ENCODE data around the gene HNRNPF.

- no peak for TF ChIP-seq EZH2phosphoT487 (IDR thresholded peaks at IDR 0.05)
- TF ChIP-seq, protein P1, sequence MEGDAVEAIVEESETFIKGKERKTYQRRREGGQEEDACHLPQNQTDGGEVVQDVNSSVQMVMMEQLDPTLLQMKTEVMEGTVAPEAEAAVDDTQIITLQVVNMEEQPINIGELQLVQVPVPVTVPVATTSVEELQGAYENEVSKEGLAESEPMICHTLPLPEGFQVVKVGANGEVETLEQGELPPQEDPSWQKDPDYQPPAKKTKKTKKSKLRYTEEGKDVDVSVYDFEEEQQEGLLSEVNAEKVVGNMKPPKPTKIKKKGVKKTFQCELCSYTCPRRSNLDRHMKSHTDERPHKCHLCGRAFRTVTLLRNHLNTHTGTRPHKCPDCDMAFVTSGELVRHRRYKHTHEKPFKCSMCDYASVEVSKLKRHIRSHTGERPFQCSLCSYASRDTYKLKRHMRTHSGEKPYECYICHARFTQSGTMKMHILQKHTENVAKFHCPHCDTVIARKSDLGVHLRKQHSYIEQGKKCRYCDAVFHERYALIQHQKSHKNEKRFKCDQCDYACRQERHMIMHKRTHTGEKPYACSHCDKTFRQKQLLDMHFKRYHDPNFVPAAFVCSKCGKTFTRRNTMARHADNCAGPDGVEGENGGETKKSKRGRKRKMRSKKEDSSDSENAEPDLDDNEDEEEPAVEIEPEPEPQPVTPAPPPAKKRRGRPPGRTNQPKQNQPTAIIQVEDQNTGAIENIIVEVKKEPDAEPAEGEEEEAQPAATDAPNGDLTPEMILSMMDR (IDR thresholded peaks at IDR 0.05) = no peak
These were observed 56.0 kb downstream of the HNRNPF start for GRCh38 chr10:43352951-43353350.

Measured in neural progenitor cell (in vitro differentiated cells).